GM12878 (cell line): ENCODE data around the gene UXS1. TPM values are rescaled to one million over a fixed set of nuclear protein-coding genes. Genes with fewer than 3 reads are reported as not detected.

ENCODE experiments used
- ATAC-seq: fragments of 200-7000 bp; cut with Tn5 transposase; 3 replicates; pipeline ENCODE4 v1.9.1; 2020; ENCODE audit warnings: mild to moderate bottlenecking, moderate library complexity
- BruUV-seq: library from RNA; stranded (reverse); fragments of 400-500 nt; replicated peaks from 2 replicates; lab custom pipeline; 2021; lab: Mats Ljungman, UMichigan
- CTCF ChIA-PET: fragments of 300-600 bp; sonication (Branson Sonifier 250); formaldehyde crosslinking; extraction: SDS; loops from one replicate; lab custom pipeline; 2021; ENCODE audit warnings: inconsistent platforms; lab: Yijun Ruan, JAX
- POLR2A ChIA-PET: fragments of 350-600 bp; formaldehyde crosslinking; extraction: SDS; loops from one replicate; lab custom pipeline; 2021; ENCODE audit warnings: inconsistent platforms; lab: Charles Lee
- RAD21 ChIA-PET: fragments of 300-600 bp; sonication (Branson Sonifier 250); formaldehyde crosslinking; loops from one replicate; lab custom pipeline; 2023; ENCODE audit warnings: antibody characterized with exemption; ENCODE audit not compliant: unreplicated experiment; lab: Charles Lee
- SMC1A ChIA-PET: fragments of 300-600 bp; sonication (Branson Sonifier 250); formaldehyde crosslinking; loops from one replicate; lab custom pipeline; 2023; ENCODE audit not compliant: unreplicated experiment, uncharacterized antibody; lab: Charles Lee
- DNase-seq: peaks from one replicate; pipeline ENCODE4 v3.0.0-alpha.2; 2011; ENCODE audit warnings: low read depth, low spot score
- FAIRE-seq: peaks from 3 replicates; lab custom pipeline; 2011; peaks lifted over from hg19 to GRCh38; lab: Jason Lieb, UNC
- H2AFZ ChIP-seq: 2 replicates; pipeline ENCODE4 v1.6.0; 2011; ENCODE audit warnings: low read depth, low read length, control low read depth; ENCODE audit not compliant: control insufficient read depth
- H3K27ac ChIP-seq: 2 replicates; pipeline ENCODE4 v1.5.1; 2011; ENCODE audit warnings: control low read depth; ENCODE audit not compliant: control insufficient read depth, insufficient read depth
- H3K27me3 ChIP-seq, 2 experiments: replicated peaks in 1 of 2; 2 replicates each; pipeline versions ENCODE4 v1.6.0 to v1.6.1; 2011; ENCODE audit warnings: low read length in 1 of 2; ENCODE audit not compliant: control insufficient read depth in 2 of 2, insufficient read depth in 2 of 2
- H3K36me3 ChIP-seq, 2 experiments: 2 replicates each; pipeline ENCODE4 v1.5.1; 2011; ENCODE audit warnings: low read length in 1 of 2; ENCODE audit not compliant: control insufficient read depth in 2 of 2, insufficient read depth in 2 of 2
- H3K4me1 ChIP-seq: 2 replicates; pipeline ENCODE4 v1.6.1; 2011; ENCODE audit warnings: mild to moderate bottlenecking, low read length, moderate library complexity, mixed read lengths; ENCODE audit not compliant: control insufficient read depth, insufficient read depth
- H3K4me2 ChIP-seq: 2 replicates; pipeline ENCODE4 v1.6.0; 2011; ENCODE audit warnings: control low read depth; ENCODE audit not compliant: control insufficient read depth, insufficient read depth
- H3K4me3 ChIP-seq: fragments of 200-600 bp; sonication (generic); 2 replicates; pipeline ENCODE4 v1.5.1; 2016
- H3K79me2 ChIP-seq: 2 replicates; pipeline ENCODE4 v1.6.0; 2011; ENCODE audit warnings: low read length; ENCODE audit not compliant: control insufficient read depth, insufficient read depth
- H3K9ac ChIP-seq: 2 replicates; pipeline ENCODE4 v1.8.0; 2011; ENCODE audit warnings: low read length, control low read depth, mixed read lengths; ENCODE audit not compliant: control insufficient read depth, insufficient read depth
- H3K9me3 ChIP-seq: replicated peaks from 3 replicates; pipeline ENCODE4 v1.5.1; 2011; ENCODE audit warnings: mild to moderate bottlenecking, low read length; ENCODE audit not compliant: control insufficient read depth, insufficient read depth
- H4K20me1 ChIP-seq: 2 replicates; pipeline ENCODE4 v1.6.0; 2011; ENCODE audit not compliant: control insufficient read depth, insufficient read depth
- CREB1 ChIP-seq: IDR thresholded peaks from 2 replicates; pipeline ENCODE4 v1.6.1; 2012; ENCODE audit warnings: low read depth, mild to moderate bottlenecking, inconsistent platforms
- IRF3 ChIP-seq: fragments of 450-650 bp; IDR thresholded peaks from 2 replicates; pipeline ENCODE4 v1.6.1; 2014; ENCODE audit warnings: mild to moderate bottlenecking
- MTA2 ChIP-seq: fragments of 450-650 bp; IDR thresholded peaks from 2 replicates; pipeline ENCODE4 v1.6.1; 2016; ENCODE audit warnings: low read depth, mild to moderate bottlenecking, moderate library complexity
- NFIC ChIP-seq: IDR thresholded peaks from 2 replicates; pipeline ENCODE4 v1.6.1; 2012; ENCODE audit warnings: low read depth, mild to moderate bottlenecking, inconsistent platforms, low read length, moderate library complexity
- POU2F2 ChIP-seq: IDR thresholded peaks from 3 replicates; pipeline ENCODE4 v1.6.1; 2011; ENCODE audit warnings: low read depth, mild to moderate bottlenecking, low read length, borderline replicate concordance
- RB1 ChIP-seq: fragments of 450-650 bp; formaldehyde crosslinking; IDR thresholded peaks from 2 replicates; pipeline ENCODE4 v1.6.1; 2017; ENCODE audit warnings: mild to moderate bottlenecking, borderline replicate concordance
- RUNX3 ChIP-seq: IDR thresholded peaks from 2 replicates; pipeline ENCODE4 v1.6.1; 2012; ENCODE audit warnings: low read length, inconsistent platforms
- USF1 ChIP-seq: IDR thresholded peaks from 2 replicates; pipeline ENCODE4 v1.6.1; 2011; ENCODE audit warnings: borderline replicate concordance, low read depth, mild to moderate bottlenecking, moderate library complexity, mixed read lengths, low read length; ENCODE audit not compliant: insufficient read depth; ENCODE audit errors: extremely low read length
- ZBTB40 ChIP-seq: fragments of 450-650 bp; IDR thresholded peaks from 2 replicates; pipeline ENCODE4 v1.6.1; 2016; ENCODE audit warnings: mild to moderate bottlenecking, moderate library complexity, borderline replicate concordance
- WGBS: methylation state at CpG from one replicate; pipeline ENCODE4 v1.1.6; 2016; ENCODE audit warnings: low lambda C conversion rate; ENCODE audit not compliant: insufficient replicate concordance, insufficient coverage; ENCODE audit errors: missing lambda C conversion rate; 5-methylcytosine and 5-hydroxymethylcytosine counted together
- in situ Hi-C: fragments of 300-500 bp; cut with MboI; formaldehyde crosslinking; loops from 9 replicates; pipeline ENCODE4 v1.14.3; 2018; ENCODE audit warnings: mixed read lengths
- intact Hi-C: fragments of 100-400 bp; cut with micrococcal nuclease; formaldehyde crosslinking; loops from one replicate; pipeline ENCODE4 v1.14.2; 2022; ENCODE audit not compliant: unreplicated experiment
- polyA plus RNA-seq, 11 experiments: library from polyadenylated mRNA; depleted of rRNA in 4 of 11; unstranded in 6 of 11; stranded (reverse) in 5 of 11; fragments of >200 nt; fragmentation: Nextera tagmentation in 4 of 11; fragmentation: Illumina TruSeq in 1 of 11; extraction: Ambion mirVana in 4 of 11; extraction: Trizol in 1 of 11; gene quantifications; 1 replicate in 1 of 11; 2 replicates in 10 of 11; pipeline versions ENCODE4 v1.2.1 to v1.2.3, GENCODE V29; 2011 to 2016; ENCODE audit warnings: inconsistent platforms in 2 of 11, missing spikeins in 2 of 11, low read depth in 1 of 11
- total RNA-seq, 4 experiments: library from RNA; depleted of rRNA in 3 of 4; stranded (reverse); fragments of >200 nt in 3 of 4; fragmentation: Illumina TruSeq in 1 of 4; extraction: Trizol in 1 of 4; gene quantifications; 2 replicates each; pipeline versions ENCODE4 v1.2.1 to v1.2.3, GENCODE V29; 2013 to 2021

The UXS1 gene
- total and polyA plus RNA-seq, 10 of the 15 experiments (the other 5 are each of a cell fraction or from before 2014, with no cell fraction given), result 6.0 to 25.4 (median 24.0) TPM

- no TSS peak for BruUV-seq
- peak; percentile 62 for ATAC-seq
- Histone ChIP-seq H3K4me2 (peak overlapping the region; percentile 44), H3K36me3 (peaks cover under 1 to 7% of the 10 kb centered on the region in 2 experiments; a peak in 3 of 4 replicates), H4K20me1 (no peaks in the 10 kb centered on the region), H3K9ac (peak overlapping the region; percentile 18; the same call in 1 of the 2 replicates), H2AFZ (peak overlapping the region; percentile 64), H3K27ac (peak overlapping the region; percentile 56), H3K27me3 (no peaks in the 10 kb centered on the region), H3K9me3 (no peaks in the 10 kb centered on the region), H3K4me3 (no peak overlapping the region), H3K4me1 (peaks cover 20% of the 10 kb centered on the region), H3K79me2 (no peaks in the 10 kb centered on the region)
- TF ChIP-seq RUNX3 (peak; percentile 86), NFIC (peak; percentile 51; the same call in 1 of the 2 replicates), POU2F2 (0 out of 3 replicates have a peak, but pooled peaks have one; percentile 50), CREB1 (0 out of 2 replicates have a peak, but pooled peaks have one; percentile 14), IRF3 (no peak), RB1 (no peak)
- RAD21 ChIA-PET, result no interaction called here
- POLR2A ChIA-PET, result no interaction called here
- SMC1A ChIA-PET, result interaction anchor here (0.8 to 1.8 kb wide), 7 partner anchors 8 to 407 kb away, joined by 3 to 8 read pairs (median 4); no protein-coding TSS in a partner anchor
- no peak for FAIRE-seq
- CTCF ChIA-PET, result interaction anchor here (0.6 to 1.4 kb wide), 4 partner anchors 7 to 715 kb away, joined by 3 to 4 read pairs (median 4); no protein-coding TSS in a partner anchor
- in situ Hi-C loops (no loop called here), intact Hi-C loops (no loop called here)
- peak; percentile 5 for DNase-seq
- 52% methylated on average over 3 of the region's 3 CpGs for WGBS
Measured at GRCh38 chr2:106147665-106148064, 46.4 kb downstream of the UXS1 start.

- 38% methylated on average over 3 of the region's 3 CpGs for WGBS
- FAIRE-seq (no peak), DNase-seq (no peak), ATAC-seq (no peak)
- no peak overlapping the region for H3K4me3 ChIP-seq
- ChIA-PET SMC1A (interaction anchor here (1.5 to 1.8 kb wide), 4 partner anchors 8 to 33 kb away, joined by 3 to 8 read pairs (median 4); no protein-coding TSS in a partner anchor), POLR2A (no interaction called here), RAD21 (no interaction called here), CTCF (interaction anchor here (1.1 kb wide), 1 partner anchor 41 kb away, joined by 4 read pairs; no protein-coding TSS in a partner anchor)
- peak overlapping the region; percentile 56 for H3K27ac ChIP-seq
- no peaks in the 10 kb centered on the region for H3K27me3 ChIP-seq
- no peak overlapping the region for H2AFZ ChIP-seq
- H3K36me3 ChIP-seq, result peaks cover 2 to 7% of the 10 kb centered on the region in 2 experiments; a peak in 3 of 4 replicates
- no peaks in the 10 kb centered on the region for H3K9me3 ChIP-seq
- peak overlapping the region; percentile 44 for H3K4me2 ChIP-seq
- intact Hi-C loops (no loop called here), in situ Hi-C loops (no loop called here)
- BruUV-seq, result no TSS peak
- H4K20me1 ChIP-seq, result no peaks in the 10 kb centered on the region
- peak overlapping the region; percentile 18; the same call in 1 of the 2 replicates for H3K9ac ChIP-seq
- H3K79me2 ChIP-seq, result no peaks in the 10 kb centered on the region
- H3K4me1 ChIP-seq, result peaks cover 20% of the 10 kb centered on the region
- TF ChIP-seq USF1 (no peak), ZBTB40 (no peak), MTA2 (no peak)
Measured at GRCh38 chr2:106147159-106147558, 46.9 kb downstream of the UXS1 start.
